Measurements from ENCODE around the gene GLI1.
A peak's percentile ranks its signal among the peaks of the same experiment; 100 is the strongest.

GLI1 gene

GRCh38 chr12:57473392-57473791 is 13.8 kb downstream of the GLI1 start:
- TF ChIP-seq Cebpa-rat (IDR thresholded peaks at IDR 0.05), result no peak

GRCh38 chr12:57473886-57474285 is 14.3 kb downstream of the GLI1 start:
- no peak for TF ChIP-seq Cebpa-rat (IDR thresholded peaks at IDR 0.05)
- H3K27me3 ChIP-seq, result no peaks in the 10 kb centered on the region; a peak in 3 of 22 replicates
- H3K9me3 ChIP-seq (replicated peaks in 1 of 11), result no peaks in the 10 kb centered on the region
- peaks cover 37 to 83% (median 46%) of the 10 kb centered on the region in 10 experiments for H3K4me1 ChIP-seq
- H4K20me1 ChIP-seq, result peaks cover 0 to 71% (median 18%) of the 10 kb centered on the region in 11 experiments; a peak in 11 of 22 replicates
- 0 out of 20 replicates have a peak overlapping the region, but pooled peaks of 1 of the 10 experiments have one; percentile 88 for H3K4me3 ChIP-seq
- peaks cover 24 to 71% (median 66%) of the 10 kb centered on the region in 11 experiments; a peak in 19 of 22 replicates for H3K36me3 ChIP-seq
- no peak overlapping the region for H3K27ac ChIP-seq
- peak overlapping the region in 5 of 11 experiments; percentile 97 to 100 (median 97); a peak in 7 of 22 replicates for H3K4me2 ChIP-seq
- H3K9ac ChIP-seq, result peak overlapping the region in 1 of 11 experiments; percentile 91; a peak in 1 of 22 replicates

More at GRCh38 chr12:57473392-57473791, 13.8 kb downstream of the GLI1 start:
- Histone ChIP-seq H3K4me1 (peaks cover 32 to 78% (median 41%) of the 10 kb centered on the region in 10 experiments), H3K9ac (no peak overlapping the region), H3K27me3 (no peaks in the 10 kb centered on the region; a peak in 3 of 22 replicates), H3K4me2 (peak overlapping the region in 4 of 11 experiments; percentile 97 to 100 (median 98); a peak in 7 of 22 replicates), H3K27ac (no peak overlapping the region), H3K4me3 (no peak overlapping the region), H4K20me1 (peaks cover 0 to 76% (median 18%) of the 10 kb centered on the region in 11 experiments; a peak in 11 of 22 replicates), H3K36me3 (peaks cover 24 to 76% (median 68%) of the 10 kb centered on the region in 11 experiments; a peak in 19 of 22 replicates), H3K9me3 (replicated peaks in 1 of 11) (no peaks in the 10 kb centered on the region)

GRCh38 chr12:57474430-57474829 is 14.8 kb downstream of the GLI1 start:
- H3K27ac ChIP-seq, result no peak overlapping the region
- H3K4me3 ChIP-seq, result peak overlapping the region in 3 of 10 experiments; percentile 77 to 88 (median 86); a peak in 4 of 20 replicates
- H3K4me1 ChIP-seq, result peaks cover 43 to 85% (median 49%) of the 10 kb centered on the region in 10 experiments
- H4K20me1 ChIP-seq, result peaks cover 0 to 66% (median 18%) of the 10 kb centered on the region in 11 experiments; a peak in 11 of 22 replicates
- H3K36me3 ChIP-seq, result peaks cover 24 to 66% (median 61%) of the 10 kb centered on the region in 11 experiments; a peak in 19 of 22 replicates
- H3K9me3 ChIP-seq (replicated peaks in 1 of 11), result no peaks in the 10 kb centered on the region
- no peaks in the 10 kb centered on the region; a peak in 3 of 22 replicates for H3K27me3 ChIP-seq
- peak overlapping the region in 8 of 11 experiments; percentile 21 to 100 (median 98); a peak in 12 of 22 replicates for H3K4me2 ChIP-seq
- TF ChIP-seq Cebpa-rat (IDR thresholded peaks at IDR 0.05), result no peak
- peak overlapping the region in 4 of 11 experiments; percentile 82 to 91 (median 86); a peak in 4 of 22 replicates for H3K9ac ChIP-seq

GRCh38 chr12:57474862-57475261 is 15.3 kb downstream of the GLI1 start:
- Histone ChIP-seq H3K4me1 (peaks cover 47 to 85% (median 52%) of the 10 kb centered on the region in 10 experiments), H4K20me1 (peaks cover 0 to 62% (median 18%) of the 10 kb centered on the region in 11 experiments; a peak in 10 of 22 replicates), H3K4me2 (peak overlapping the region; percentile 21 to 100 (median 99); a peak in 15 of 22 replicates), H3K36me3 (peaks cover 24 to 62% (median 56%) of the 10 kb centered on the region in 11 experiments; a peak in 19 of 22 replicates), H3K27me3 (no peaks in the 10 kb centered on the region; a peak in 3 of 22 replicates), H3K9me3 (replicated peaks in 1 of 11) (no peaks in the 10 kb centered on the region), H3K27ac (no peak overlapping the region), H3K4me3 (peak overlapping the region in 4 of 10 experiments; percentile 76 to 88 (median 82); a peak in 6 of 20 replicates), H3K9ac (peak overlapping the region in 4 of 11 experiments; percentile 82 to 91 (median 86); a peak in 4 of 22 replicates)
- TF ChIP-seq Cebpa-rat (IDR thresholded peaks at IDR 0.05), result no peak

GRCh38 chr12:57475271-57476161 is 15.9 kb downstream of the GLI1 start:
- H4K20me1 ChIP-seq, result peaks cover 0 to 55% (median 18%) of the 10 kb centered on the region in 11 experiments; a peak in 10 of 22 replicates
- no peak for TF ChIP-seq Cebpa-rat (IDR thresholded peaks at IDR 0.05)
- H3K9me3 ChIP-seq (replicated peaks in 1 of 11), result no peaks in the 10 kb centered on the region
- H3K27ac ChIP-seq, result peak overlapping the region; percentile 76 to 92 (median 84); a peak in 18 of 22 replicates
- peak overlapping the region; percentile 97 to 100 (median 99) for H3K4me2 ChIP-seq
- H3K27me3 ChIP-seq, result no peaks in the 10 kb centered on the region; a peak in 3 of 22 replicates
- peak overlapping the region; percentile 56 to 88 (median 74) for H3K4me3 ChIP-seq
- H3K36me3 ChIP-seq, result peaks cover 21 to 55% (median 50%) of the 10 kb centered on the region in 11 experiments; a peak in 19 of 22 replicates
- peaks cover 53 to 85% (median 58%) of the 10 kb centered on the region in 10 experiments for H3K4me1 ChIP-seq
- peak overlapping the region; percentile 80 to 91 (median 83); a peak in 21 of 22 replicates for H3K9ac ChIP-seq

- peak overlapping the region; percentile 76 to 92 (median 84) for H3K27ac ChIP-seq
- peak overlapping the region; percentile 97 to 100 (median 99) for H3K4me2 ChIP-seq
- peaks cover 17 to 46% (median 41%) of the 10 kb centered on the region in 11 experiments; a peak in 19 of 22 replicates for H3K36me3 ChIP-seq
- H3K4me1 ChIP-seq, result peaks cover 58 to 85% (median 65%) of the 10 kb centered on the region in 10 experiments
- no peak for TF ChIP-seq Cebpa-rat (IDR thresholded peaks at IDR 0.05)
- no peaks in the 10 kb centered on the region for H3K9me3 ChIP-seq (replicated peaks in 1 of 11)
- H4K20me1 ChIP-seq, result peaks cover 0 to 47% (median 18%) of the 10 kb centered on the region in 11 experiments; a peak in 10 of 22 replicates
- H3K9ac ChIP-seq, result peak overlapping the region; percentile 80 to 91 (median 83)
- no peaks in the 10 kb centered on the region; a peak in 3 of 22 replicates for H3K27me3 ChIP-seq
- H3K4me3 ChIP-seq, result peak overlapping the region; percentile 56 to 88 (median 74)
Observed at GRCh38 chr12:57476162-57476992, 16.8 kb downstream of the GLI1 start.

- no peaks in the 10 kb centered on the region; a peak in 3 of 22 replicates for H3K27me3 ChIP-seq
- H3K4me2 ChIP-seq, result peak overlapping the region; percentile 97 to 100 (median 99)
- peaks cover 0 to 39% (median 14%) of the 10 kb centered on the region in 11 experiments; a peak in 10 of 22 replicates for H4K20me1 ChIP-seq
Observed at GRCh38 chr12:57476993-57477709, 17.6 kb downstream of the GLI1 start.

More at GRCh38 chr12:57476993-57477709, 17.6 kb downstream of the GLI1 start:
- Histone ChIP-seq H3K9ac (peak overlapping the region; percentile 80 to 91 (median 83)), H3K36me3 (peaks cover 17 to 39% (median 34%) of the 10 kb centered on the region in 11 experiments; a peak in 19 of 22 replicates), H3K27ac (peak overlapping the region; percentile 76 to 92 (median 84)), H3K4me3 (peak overlapping the region; percentile 56 to 88 (median 74)), H3K9me3 (replicated peaks in 1 of 11) (no peaks in the 10 kb centered on the region), H3K4me1 (peaks cover 58 to 84% (median 68%) of the 10 kb centered on the region in 10 experiments)
- no peak for TF ChIP-seq Cebpa-rat (IDR thresholded peaks at IDR 0.05)

Measured in BLaER1 treated with 17β-estradiol and CSF1 and Interleukin-3, amounts not matched to agents 10 nM and 100 nM (cell line).